GM12872 (cell line): ENCODE measurements around the gene GMDS.

Source experiments
- TF ChIP-seq, protein P1 (sequence below): IDR thresholded peaks from 3 replicates; pipeline ENCODE4 v1.5.1; 2011; ENCODE audit warnings: low read depth, mild to moderate bottlenecking, low read length, moderate library complexity; ENCODE audit not compliant: insufficient read depth

GMDS gene

DNA sequence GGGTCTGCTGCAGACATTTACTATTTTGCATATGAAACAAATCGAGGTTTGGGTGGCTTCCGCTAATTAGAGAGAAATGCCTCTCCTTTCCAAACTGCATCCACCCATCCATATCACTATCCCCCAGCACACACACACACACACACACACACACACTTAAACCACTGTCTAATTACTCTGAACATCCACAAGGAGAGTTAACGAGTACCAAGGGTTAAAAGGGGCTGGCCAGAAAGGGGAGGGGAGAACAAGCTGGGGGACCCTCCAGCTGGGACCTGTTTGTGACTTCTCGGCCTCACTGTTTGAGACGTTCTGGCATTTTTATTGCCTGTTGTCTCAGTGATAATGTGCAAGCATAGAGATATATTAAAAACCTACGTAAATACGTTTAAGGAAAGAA is 374.5 kb downstream of the GMDS start:
- TF ChIP-seq, protein P1, sequence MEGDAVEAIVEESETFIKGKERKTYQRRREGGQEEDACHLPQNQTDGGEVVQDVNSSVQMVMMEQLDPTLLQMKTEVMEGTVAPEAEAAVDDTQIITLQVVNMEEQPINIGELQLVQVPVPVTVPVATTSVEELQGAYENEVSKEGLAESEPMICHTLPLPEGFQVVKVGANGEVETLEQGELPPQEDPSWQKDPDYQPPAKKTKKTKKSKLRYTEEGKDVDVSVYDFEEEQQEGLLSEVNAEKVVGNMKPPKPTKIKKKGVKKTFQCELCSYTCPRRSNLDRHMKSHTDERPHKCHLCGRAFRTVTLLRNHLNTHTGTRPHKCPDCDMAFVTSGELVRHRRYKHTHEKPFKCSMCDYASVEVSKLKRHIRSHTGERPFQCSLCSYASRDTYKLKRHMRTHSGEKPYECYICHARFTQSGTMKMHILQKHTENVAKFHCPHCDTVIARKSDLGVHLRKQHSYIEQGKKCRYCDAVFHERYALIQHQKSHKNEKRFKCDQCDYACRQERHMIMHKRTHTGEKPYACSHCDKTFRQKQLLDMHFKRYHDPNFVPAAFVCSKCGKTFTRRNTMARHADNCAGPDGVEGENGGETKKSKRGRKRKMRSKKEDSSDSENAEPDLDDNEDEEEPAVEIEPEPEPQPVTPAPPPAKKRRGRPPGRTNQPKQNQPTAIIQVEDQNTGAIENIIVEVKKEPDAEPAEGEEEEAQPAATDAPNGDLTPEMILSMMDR, result no peak

DNA sequence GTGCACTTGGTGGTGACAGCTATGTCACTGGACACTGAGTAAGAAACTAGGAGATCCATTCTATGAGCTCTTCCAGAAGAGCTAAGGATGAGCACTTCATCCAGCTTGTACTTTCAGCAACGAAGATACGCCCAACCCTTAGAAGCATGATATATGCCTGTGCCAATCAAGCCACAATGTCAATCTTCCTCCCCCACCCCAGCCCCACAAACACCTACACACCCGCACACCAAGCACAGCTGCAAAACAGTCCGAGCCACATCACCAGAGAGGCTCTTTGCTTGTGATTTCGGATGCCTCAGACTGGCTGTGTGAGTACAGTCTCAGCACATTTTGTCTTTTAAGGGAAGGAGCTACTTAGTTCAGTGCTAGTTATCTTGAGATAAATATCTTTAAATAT is 375.2 kb downstream of the GMDS start:
- TF ChIP-seq, protein P1, result no peak

DNA sequence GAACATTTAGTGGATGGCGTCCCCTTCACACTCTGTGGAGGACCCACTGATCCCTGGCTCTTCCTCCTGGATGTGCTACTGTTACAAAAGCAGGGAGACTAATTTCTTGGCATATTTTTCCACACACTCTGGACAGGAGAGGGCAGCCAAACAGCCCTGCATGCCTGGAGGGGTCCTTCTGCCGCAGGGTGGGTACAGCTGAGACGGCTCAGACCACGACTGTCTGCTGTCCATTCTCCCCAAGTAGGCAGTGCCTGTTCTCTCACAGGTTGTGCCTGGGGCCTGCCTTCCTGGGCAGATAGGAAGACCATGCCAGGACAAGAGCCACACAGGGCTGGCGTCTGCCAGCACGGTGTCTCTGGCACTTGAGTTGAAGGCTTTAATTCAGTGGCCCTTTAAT is 375.6 kb downstream of the GMDS start:
- TF ChIP-seq, protein P1, result no peak

DNA sequence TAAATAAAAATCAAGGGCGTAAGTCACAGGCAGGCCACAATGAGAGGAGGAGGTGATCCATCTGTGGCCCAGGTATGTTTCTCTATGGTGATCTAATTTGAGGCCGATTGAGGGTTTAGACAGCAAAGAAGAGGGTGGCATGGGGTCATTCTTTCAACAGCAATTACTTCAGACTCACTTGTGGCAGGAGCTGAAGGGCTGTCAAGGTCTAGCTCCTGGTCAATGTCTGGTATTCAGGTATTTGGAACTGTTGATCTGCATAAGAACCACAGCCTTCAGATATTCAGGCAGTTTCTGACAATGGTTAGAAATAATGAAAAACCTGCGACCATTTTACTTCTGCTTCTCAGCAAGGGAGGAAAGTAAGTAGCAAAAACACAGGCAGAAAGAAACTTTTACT is 376.1 kb downstream of the GMDS start:
- TF ChIP-seq, protein P1, result no peak

DNA sequence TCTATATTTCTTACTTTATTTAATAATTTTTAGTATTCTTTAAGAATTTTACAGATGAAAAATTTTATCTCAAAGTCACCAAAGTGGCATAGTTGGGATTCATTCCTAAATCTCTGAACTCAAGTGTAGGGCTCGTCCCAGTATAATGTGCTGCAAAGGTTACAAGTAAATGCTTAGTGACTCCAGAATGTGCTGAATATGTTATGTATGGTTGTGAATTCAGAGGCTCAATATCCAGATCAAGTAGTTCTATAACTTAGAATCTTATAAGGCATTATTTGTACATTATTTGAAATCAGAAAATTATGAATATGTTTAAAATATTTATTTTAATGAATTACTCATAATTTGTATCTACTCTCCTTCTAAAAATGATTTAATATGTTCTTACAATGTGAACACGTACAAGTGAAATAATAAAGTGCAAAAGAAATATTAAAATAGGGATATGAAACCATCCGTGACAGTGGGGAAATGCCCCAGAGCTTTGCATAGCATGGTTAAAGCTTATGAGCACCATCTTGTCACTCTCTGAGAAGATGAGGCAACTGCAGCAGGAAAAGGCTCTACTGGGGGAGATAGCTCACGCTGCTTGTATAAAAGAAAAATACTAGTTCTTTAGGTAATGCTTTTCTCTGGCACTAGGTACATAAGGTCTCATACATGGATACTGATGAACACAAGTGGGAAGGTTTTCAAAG is 376.7 kb downstream of the GMDS start:
- TF ChIP-seq, protein P1, result no peak

DNA sequence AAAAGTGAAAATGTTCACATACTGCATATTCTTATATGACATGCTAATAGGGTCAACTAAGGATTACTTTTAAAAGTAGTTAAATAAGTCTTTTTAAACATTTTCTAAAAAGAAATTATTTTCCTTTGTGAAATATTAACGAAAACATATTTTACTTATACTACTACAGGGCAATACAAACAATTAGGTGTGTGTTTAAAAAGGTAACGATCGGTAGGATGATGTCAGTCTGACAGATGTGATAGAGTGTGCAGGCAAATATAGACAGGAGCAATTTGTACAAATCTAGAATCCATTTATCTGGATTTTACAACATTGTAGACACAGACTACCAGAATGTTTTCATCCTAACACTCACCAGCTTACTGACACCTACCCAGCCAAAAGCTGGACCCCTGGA is 378.2 kb downstream of the GMDS start:
- TF ChIP-seq, protein P1, result no peak

DNA sequence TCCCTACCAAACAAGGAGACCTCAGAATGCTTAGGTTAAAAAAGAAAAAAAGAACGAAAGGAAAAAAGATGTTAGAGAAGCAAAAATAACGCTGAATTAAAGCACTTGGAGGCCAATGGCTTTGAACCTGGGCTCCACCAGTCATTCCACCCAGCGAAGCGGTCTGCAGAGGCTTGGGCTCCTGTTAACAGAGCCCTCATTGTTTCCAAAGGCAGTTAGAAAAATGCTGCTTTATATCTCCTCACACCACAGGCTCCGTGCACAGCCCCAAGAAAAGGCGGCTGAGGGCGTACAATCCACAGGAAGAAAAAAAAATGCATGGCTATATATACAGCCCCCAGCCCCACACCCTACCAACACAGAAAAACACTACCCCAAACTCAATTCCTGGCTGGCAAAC is 379.8 kb downstream of the GMDS start:
- TF ChIP-seq, protein P1, result no peak
